HT-29 (cell line): ENCODE measurements around the gene GCNT1. TPM values are rescaled to one million over a fixed set of nuclear protein-coding genes. Genes with fewer than 3 reads are reported as not detected.
"Not testable (repeated sequence)": the region's sequence is repeated elsewhere in the genome, so short reads cannot be mapped to it uniquely, and the experiment has no call there.

Experiments
- DNase-seq: peaks from one replicate; pipeline ENCODE4 v3.0.0-alpha.2; 2015; ENCODE audit warnings: low spot score
- total RNA-seq: library from RNA; depleted of rRNA; stranded (reverse); fragments of >200 nt; shearing (Covaris generic); gene quantifications from 2 replicates; pipeline ENCODE4 v1.2.3, GENCODE V29; 2014

GCNT1 gene
- total RNA-seq, 1 experiment from 2014 or later: 1.2 TPM

- no peak for DNase-seq
Observed at GRCh38 chr9:76490249-76490990, 31.4 kb downstream of the GCNT1 start.

- DNase-seq: not testable (repeated sequence)
Observed at GRCh38 chr9:76491056-76491455, 32.1 kb downstream of the GCNT1 start.

DNA sequence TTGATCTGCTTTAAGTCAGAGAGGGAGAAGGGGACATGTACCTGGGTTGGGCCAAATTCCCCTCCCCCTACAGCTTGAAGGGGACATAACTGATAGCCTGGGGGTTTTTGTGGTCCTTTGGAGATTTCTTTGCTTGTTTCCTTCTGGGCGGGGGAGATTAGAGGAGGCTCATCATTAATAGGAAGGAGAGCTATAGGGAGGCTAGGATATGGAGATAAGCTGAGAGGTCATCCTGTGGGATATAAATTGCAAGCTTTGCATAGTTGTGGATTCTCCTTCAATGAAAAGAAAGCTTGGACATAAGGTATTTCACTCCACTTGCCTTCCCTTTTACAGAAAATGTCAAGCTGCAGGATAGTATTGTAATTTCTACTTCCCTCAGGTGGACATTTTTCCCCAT is 34.5 kb downstream of the GCNT1 start:
- not testable (repeated sequence) for DNase-seq

DNA sequence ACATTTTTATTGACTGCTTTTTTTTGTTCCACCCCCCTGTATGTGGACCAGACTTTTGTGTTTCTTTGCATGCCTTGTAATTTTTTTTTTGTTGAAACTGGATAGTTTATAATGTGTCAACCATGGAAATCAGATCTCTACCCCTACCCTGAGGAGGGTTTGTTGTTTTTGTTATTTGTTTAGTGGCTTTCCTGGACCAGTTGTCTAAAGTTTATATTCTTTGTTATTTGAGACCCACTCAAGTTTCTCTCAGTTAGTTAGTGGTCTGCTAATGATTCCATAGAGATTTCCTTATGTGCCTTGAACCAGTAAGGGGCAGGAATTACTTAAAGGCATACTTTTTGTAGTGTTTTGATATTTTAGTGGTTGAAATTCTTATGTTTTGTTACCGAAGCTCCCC is 41.1 kb downstream of the GCNT1 start:
- DNase-seq: no peak

DNA sequence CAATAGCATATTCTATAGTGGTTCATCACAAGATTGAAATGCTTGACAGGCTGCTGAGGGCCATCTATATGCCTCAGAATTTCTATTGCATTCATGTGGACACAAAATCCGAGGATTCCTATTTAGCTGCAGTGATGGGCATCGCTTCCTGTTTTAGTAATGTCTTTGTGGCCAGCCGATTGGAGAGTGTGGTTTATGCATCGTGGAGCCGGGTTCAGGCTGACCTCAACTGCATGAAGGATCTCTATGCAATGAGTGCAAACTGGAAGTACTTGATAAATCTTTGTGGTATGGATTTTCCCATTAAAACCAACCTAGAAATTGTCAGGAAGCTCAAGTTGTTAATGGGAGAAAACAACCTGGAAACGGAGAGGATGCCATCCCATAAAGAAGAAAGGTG is 43.8 kb downstream of the GCNT1 start:
- no peak for DNase-seq

GRCh38 chr9:76510041-76510440 is 51.1 kb downstream of the GCNT1 start:
- no peak for DNase-seq

DNA sequence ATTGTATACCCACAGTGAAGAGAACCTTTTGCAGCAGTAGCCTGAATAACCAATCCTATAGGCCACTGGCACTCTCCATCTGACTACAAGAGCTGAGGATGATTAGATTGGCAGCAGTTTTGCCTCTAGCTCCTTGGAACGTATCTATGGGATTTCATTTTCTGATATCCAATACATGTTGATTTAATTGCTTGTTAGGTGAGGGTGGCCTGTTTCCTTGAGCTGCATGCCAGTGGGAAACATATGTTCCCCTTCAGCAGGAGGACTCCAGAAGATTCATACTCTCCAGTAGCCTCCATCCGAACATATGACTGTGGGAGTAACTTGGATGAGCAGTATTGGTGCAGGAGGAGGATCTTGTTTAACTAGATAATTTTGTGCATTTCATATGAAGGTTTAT is 51.5 kb downstream of the GCNT1 start:
- no peak for DNase-seq

GRCh38 chr9:76512826-76513225 is 53.8 kb downstream of the GCNT1 start:
- no peak for DNase-seq

DNA sequence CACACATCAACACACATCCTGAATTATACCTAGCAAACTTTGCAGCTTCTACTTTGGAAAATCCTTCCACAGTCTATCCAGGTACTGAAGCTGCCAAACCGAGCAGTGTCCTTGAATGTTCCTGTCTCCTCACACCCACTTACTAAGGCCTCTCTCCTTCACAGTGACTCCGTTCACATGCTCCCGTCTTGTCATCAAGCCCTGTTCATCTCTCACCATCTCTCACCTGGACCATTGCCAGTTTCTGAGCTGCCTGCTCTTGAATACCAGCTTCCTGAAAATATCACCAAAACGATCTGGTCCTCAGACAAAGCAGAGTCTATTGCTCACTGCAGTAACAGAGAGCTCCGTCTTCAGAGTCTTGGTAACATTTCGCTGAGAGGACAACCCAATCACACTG is 57.4 kb downstream of the GCNT1 start:
- DNase-seq: no peak

GRCh38 chr9:76516871-76517270 is 57.9 kb downstream of the GCNT1 start:
- DNase-seq: no peak

GRCh38 chr9:76519075-76519835 is 60.3 kb downstream of the GCNT1 start:
- DNase-seq: no peak

- DNase-seq: no peak
Observed at GRCh38 chr9:76521244-76521681, 62.3 kb downstream of the GCNT1 start.

GRCh38 chr9:76521906-76522305 is 62.9 kb downstream of the GCNT1 start:
- DNase-seq: no peak

DNA sequence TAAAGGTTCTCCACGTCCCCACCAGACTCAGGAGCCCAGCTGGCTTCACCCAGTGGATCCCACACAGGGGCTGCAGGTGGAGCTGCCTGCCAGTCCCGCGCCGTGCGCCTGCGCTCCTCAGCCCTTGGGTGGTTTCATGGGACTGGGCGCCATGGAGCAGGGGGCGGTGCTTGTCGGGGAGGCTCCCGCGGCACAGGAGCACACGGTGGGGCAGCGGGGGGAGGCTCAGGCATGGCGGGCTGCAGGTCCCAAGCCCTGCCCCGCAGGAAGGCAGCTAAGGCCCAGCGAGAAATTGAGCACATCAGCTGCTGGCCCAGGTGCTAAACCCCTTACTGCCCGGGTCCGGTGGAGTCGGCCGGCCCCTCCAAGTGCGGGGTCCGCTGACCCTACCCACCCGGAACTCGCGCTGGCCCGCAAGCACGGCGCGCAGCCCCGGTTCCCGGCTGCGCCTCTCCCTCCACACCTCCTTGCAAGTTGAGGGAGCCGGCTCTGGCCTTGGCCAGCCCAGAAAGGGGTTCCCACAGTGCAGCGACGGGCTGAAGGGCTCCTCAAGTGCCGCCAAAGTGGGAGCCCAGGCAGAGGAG is 64.7 kb downstream of the GCNT1 start:
- DNase-seq: not testable (repeated sequence)

GRCh38 chr9:76525196-76525595 is 66.2 kb downstream of the GCNT1 start:
- DNase-seq: no peak

- DNase-seq: no peak
Observed at GRCh38 chr9:76526026-76526425, 67.0 kb downstream of the GCNT1 start.

- DNase-seq: no peak
Observed at GRCh38 chr9:76528056-76528455, 69.1 kb downstream of the GCNT1 start.

GRCh38 chr9:76528642-76529190 is 69.7 kb downstream of the GCNT1 start:
- no peak for DNase-seq

DNA sequence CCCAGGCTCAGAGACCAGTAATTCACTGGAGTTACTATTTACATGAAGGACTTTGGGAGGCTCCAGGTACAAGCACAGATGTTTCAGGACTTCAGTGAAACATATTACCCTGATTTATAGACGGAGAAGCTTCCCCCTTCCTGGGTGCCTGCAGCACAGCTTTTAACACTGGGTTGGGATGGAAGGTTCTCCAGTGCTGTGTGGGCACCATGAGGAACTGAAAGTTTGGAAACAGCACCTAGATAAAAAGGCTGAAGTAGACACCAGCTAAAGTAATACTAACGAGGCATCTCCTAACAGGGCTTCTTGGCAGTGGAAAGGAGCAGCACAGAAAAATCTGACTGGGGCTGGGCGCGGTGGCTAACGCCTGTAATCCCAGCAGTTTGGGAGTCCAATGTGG is 70.7 kb downstream of the GCNT1 start:
- DNase-seq: no peak

GRCh38 chr9:76530458-76531110 is 71.6 kb downstream of the GCNT1 start:
- DNase-seq: no peak

- DNase-seq: no peak
Observed at GRCh38 chr9:76531231-76531780, 72.3 kb downstream of the GCNT1 start.

- DNase-seq: not testable (repeated sequence)
Observed at GRCh38 chr9:76532877-76533276, 73.9 kb downstream of the GCNT1 start.
